Germinal center (tissue), 1 donor: ENCODE measurements around the gene TMEM108.

ENCODE experiments used
- DNase-seq: peaks from one replicate; pipeline ENCODE4 v3.0.0; 2012; ENCODE audit warnings: mixed read lengths, low spot score

TMEM108 gene

DNA sequence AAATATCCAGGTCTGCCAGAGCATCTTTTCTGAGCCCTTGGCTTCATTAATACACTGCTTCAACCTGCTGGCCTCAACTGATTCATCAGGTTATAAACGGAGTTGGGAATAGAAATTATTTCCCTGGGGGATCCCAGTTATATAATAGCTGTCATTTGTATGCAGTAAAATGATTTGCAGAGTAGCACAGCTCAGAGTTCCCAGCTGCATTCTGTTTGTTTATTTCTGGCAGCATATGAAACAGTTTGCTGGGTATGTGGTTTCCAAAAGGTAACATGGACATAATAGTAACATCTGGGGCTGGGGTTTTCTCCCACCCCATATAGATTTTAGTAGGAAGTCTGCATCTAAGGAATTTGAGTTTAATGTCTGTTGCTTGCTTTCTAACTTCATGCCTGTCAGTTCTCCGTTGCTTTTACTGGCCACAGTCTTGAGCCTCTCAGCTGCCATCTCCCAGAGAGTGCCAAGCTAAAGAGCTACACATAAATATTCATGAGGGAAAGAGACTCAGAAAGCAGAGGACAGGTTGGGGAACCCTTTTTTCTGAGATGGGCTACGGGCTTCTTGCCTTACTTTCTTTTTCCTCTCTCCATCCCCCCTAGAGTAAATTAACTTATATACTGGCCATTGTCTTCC, 124.6 kb downstream of the TMEM108 start:
- no peak for DNase-seq

- DNase-seq, result no peak
Observed at GRCh38 chr3:133167340-133168024, 129.3 kb downstream of the TMEM108 start.

DNA sequence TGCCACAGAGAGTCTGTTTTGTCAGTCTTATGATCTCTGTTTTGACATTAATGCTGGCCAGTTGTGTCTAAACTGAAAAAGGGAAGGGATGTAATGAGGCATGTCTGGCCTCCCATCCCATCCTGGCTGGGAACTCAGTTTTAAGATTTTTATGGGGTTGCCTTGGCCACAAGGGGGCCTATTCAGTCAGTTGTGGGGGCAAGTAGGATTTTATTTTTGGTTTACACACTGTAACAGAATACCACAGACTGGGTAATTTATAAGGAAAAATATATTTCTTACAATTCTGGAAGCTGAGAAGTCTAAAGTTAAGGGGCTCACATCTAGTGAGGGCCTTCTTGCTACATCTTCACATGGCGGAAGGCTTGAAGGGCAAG, 129.8 kb downstream of the TMEM108 start:
- no peak for DNase-seq

DNA sequence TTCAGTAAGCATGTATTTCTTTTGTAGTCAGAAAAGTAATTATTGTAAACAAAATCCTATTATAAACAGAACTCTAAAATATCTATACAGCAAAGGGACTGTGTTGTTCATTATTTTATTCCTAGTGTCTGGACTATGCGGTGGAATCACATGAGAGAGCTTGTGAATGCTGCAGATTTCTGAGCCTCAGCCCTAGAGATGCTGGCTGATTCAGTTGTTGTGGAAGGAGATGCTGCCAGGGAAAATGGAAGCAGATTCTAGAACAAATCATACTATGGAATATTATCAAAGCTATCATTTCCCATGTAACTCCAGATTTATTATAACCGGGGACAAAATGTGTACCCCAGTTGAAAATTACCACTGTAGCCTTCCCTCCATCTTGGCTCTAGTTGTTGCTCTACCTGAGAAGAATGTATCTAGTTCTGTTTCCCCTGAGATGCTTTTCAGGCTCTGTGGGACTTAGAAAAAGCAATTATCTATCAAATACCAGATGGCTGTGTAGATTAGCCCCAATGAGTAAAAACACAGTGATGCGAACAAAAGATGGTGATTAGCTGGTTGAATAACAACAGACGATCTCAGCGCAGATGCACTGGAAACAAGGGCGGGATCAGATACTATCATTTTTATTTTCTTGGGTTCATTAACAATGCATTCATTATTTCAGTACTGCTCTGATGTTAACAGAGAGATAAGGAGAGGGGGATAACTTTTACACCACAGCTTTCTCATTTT, 131.3 kb downstream of the TMEM108 start:
- DNase-seq, result no peak

- no peak for DNase-seq
Observed at GRCh38 chr3:133171831-133172230, 133.6 kb downstream of the TMEM108 start.

GRCh38 chr3:133181392-133182150, 143.4 kb downstream of the TMEM108 start:
- DNase-seq, result no peak

GRCh38 chr3:133187870-133188379, 149.7 kb downstream of the TMEM108 start:
- no peak for DNase-seq

GRCh38 chr3:133188996-133189395, 150.8 kb downstream of the TMEM108 start:
- no peak for DNase-seq

DNA sequence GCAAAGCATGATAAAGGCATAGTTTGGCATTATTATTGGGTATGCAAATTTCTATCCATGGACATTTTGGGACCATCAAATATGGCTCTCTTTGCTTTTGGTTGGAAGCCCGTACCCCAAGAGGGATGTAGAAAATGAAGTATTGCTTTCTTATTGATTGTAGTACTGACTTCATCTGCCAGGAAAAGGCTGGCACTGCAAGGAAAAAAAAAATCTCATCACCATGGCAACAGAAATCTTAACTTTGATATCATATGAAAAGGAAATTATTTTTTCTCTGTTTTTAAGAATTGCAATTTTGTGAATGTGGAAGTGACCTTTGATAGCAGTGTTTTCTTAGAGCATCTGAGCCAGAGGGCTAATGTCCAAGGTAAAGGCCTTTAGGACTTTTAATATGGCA, 151.7 kb downstream of the TMEM108 start:
- no peak for DNase-seq

GRCh38 chr3:133191818-133192217, 153.6 kb downstream of the TMEM108 start:
- no peak for DNase-seq

DNA sequence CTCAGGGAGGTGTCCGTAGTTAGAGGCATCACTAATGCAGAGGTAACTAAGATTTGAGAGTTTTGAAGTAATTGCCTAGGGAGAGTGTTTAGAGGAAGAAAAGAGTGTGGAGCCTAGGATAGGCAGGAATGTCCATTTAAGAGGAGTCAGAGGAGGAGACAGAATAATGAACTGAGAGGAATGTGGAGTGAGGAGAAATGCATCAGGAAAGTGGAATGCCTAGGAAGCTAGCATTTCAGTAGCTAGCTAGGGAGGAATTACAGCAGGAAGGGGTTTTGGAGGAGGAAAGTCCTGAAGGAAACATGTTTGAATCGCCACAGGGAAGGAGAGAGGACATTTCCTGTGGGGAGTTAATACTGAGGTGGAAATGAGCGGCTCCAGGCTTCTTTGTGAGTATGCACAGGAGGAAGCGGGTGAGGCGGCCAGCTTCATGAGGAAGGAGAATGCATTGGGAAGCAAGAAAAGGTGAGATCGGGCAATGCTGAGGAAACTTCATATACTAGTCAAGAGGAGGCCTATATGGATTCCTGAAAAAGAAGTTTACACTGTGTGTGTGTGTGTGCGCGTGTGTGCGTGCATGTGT, 154.3 kb downstream of the TMEM108 start:
- DNase-seq, result no peak

DNA sequence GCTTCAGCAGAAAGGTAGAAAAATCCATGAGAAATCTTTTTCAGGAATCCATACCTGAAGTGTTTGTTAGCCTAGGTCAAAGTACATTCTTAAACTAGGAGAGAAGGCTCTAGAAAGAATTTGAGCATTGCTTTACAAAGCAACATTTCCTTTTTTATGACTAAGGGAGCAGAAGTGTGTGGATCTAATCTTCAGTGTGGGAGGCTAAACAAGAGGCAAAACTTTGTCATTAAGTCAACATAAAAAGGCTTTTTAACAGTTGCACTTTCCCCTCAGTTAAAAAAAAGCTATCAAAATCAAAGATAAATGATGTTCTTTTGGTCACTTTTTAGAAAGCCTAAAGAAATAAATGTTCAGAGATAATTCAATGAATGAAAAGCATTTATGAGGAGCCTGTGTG, 154.8 kb downstream of the TMEM108 start:
- DNase-seq, result no peak

GRCh38 chr3:133196527-133196926, 158.3 kb downstream of the TMEM108 start:
- DNase-seq, result no peak

- no peak for DNase-seq
Observed at GRCh38 chr3:133197619-133198018, 159.4 kb downstream of the TMEM108 start.

DNA sequence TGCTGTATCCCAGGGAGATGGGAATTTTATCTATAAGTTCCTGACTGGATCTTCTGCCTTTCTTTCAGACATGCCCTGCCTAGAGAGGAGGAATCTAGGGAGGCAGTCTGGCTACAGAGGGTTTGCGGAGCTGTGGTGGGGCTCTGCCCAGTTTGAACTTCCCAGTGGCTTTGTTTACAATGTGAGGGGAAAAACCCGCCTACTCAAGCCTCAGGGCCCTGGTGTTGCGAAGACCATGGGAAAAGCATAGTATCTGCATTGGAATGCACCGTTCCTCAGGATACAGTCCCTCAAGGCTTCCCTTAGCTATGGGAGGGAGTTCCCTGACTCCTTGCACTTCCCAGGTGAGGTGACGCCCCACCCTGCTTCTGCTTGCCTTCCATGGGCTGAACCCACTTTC, 168.7 kb downstream of the TMEM108 start:
- no peak for DNase-seq

DNA sequence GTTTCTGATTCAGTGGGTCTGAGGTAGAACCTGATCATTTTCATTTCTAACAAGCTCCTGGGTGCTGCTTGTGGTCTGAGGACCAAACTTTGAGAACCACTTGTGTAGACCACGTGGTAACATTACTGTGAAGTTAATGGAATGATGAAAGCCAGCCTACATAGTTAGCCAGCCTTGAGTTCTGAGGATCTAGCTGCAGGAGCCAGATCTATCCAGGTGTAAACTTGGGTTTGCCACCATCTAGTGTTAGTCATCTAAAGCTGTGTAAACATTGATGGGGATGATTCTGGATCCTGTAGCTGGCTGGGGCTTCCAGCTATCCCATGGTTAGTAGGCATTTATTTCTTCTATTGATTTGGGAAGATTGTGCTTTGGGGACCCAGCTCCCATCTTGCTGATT, 170.0 kb downstream of the TMEM108 start:
- DNase-seq, result no peak

DNA sequence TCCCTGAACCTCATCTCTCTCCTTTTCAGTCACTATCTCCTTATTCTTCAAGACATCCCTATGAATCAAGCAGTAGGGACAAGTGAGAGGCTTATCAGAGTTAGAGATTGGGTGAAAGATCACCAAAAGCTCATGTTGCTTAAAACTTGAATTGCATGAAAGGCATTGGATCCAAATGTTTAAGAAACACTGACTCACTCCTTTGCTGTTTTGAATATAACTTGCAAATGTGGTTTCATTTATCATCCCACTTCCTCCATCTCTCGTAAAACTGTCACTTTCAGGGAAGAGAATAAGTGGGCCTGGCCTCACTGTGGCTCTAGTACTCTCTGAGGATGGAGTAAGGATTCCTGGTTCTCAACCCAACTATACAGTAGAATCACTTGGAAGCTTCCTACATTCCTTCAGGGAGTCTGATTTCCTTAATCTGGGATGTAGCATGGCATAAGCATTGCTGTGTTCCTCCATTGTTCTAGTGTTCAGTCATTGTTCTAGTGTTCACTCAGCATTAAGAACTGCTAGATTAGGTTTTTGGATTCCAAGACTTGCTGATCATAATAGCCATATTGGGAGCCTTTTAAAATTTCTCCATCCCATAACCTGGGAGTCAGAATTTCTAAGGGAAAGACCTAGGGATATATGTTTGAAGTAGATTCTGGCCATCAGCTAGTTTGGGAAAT, 171.8 kb downstream of the TMEM108 start:
- no peak for DNase-seq

GRCh38 chr3:133210656-133211055, 172.5 kb downstream of the TMEM108 start:
- DNase-seq, result no peak

GRCh38 chr3:133211449-133211848, 173.3 kb downstream of the TMEM108 start:
- DNase-seq, result peak; percentile 20

GRCh38 chr3:133211856-133212255, 173.7 kb downstream of the TMEM108 start:
- no peak for DNase-seq

- DNase-seq, result no peak
Observed at GRCh38 chr3:133213937-133214336, 175.7 kb downstream of the TMEM108 start.
